OCI-LY7 (cell line): ENCODE results near the gene TNS3. TPM values are rescaled to one million over a fixed set of nuclear protein-coding genes. Genes with fewer than 3 reads are reported as not detected.

Experiments used
- BruUV-seq: library from RNA; stranded (reverse); fragments of 400-500 nt; replicated peaks from 2 replicates; lab custom pipeline; 2021; lab: Mats Ljungman, UMichigan
- CTCF ChIA-PET: fragments of 300-600 bp; sonication (Branson Sonifier 250); formaldehyde crosslinking; loops from one replicate; lab custom pipeline; 2022; ENCODE audit warnings: antibody characterized with exemption; ENCODE audit not compliant: unreplicated experiment; lab: Charles Lee
- POLR2A ChIA-PET: fragments of 300-600 bp; sonication (Branson Sonifier 250); formaldehyde crosslinking; loops from one replicate; lab custom pipeline; 2022; ENCODE audit warnings: antibody characterized with exemption; lab: Charles Lee
- DNase-seq: peaks from one replicate; pipeline ENCODE4 v3.0.0-alpha.2; 2015; ENCODE audit warnings: low spot score
- H2AFZ ChIP-seq: fragments of 200-600 bp; sonication (generic), shearing (Covaris generic); 2 replicates; pipeline ENCODE4 v1.6.1; 2014; ENCODE audit warnings: mild to moderate bottlenecking, antibody characterized with exemption, low read length, moderate library complexity
- H3K27ac ChIP-seq: fragments of 200-600 bp; sonication (generic); 2 replicates; pipeline ENCODE4 v1.5.1; 2014; ENCODE audit warnings: mixed run types, low read depth, mild to moderate bottlenecking, moderate library complexity, low read length, inconsistent platforms; ENCODE audit not compliant: poor library complexity, severe bottlenecking
- H3K36me3 ChIP-seq: fragments of 200-600 bp; sonication (generic); 2 replicates; pipeline ENCODE4 v1.6.1; 2014; ENCODE audit warnings: mild to moderate bottlenecking, antibody characterized with exemption, low read length, moderate library complexity, mixed read lengths; ENCODE audit not compliant: insufficient read depth
- H3K4me1 ChIP-seq: fragments of 200-600 bp; sonication (generic); 2 replicates; pipeline ENCODE4 v1.5.1; 2014; ENCODE audit warnings: mild to moderate bottlenecking, low read length; ENCODE audit not compliant: insufficient read depth, poor library complexity, severe bottlenecking
- H3K4me2 ChIP-seq: fragments of 200-600 bp; sonication (generic); 2 replicates; pipeline ENCODE4 v1.6.1; 2014; ENCODE audit warnings: mild to moderate bottlenecking, low read length
- H3K4me3 ChIP-seq: fragments of 200-600 bp; sonication (generic); 2 replicates; pipeline ENCODE4 v1.5.1; 2014; ENCODE audit warnings: mild to moderate bottlenecking, low read depth, low read length; ENCODE audit not compliant: poor library complexity, severe bottlenecking
- H3K79me2 ChIP-seq: fragments of 200-600 bp; sonication (generic); 2 replicates; pipeline ENCODE4 v1.6.1; 2016; ENCODE audit warnings: low read depth, mild to moderate bottlenecking, low read length, moderate library complexity, mixed read lengths; ENCODE audit not compliant: insufficient read depth
- H3K9me2 ChIP-seq: fragments of 200-600 bp; sonication (generic); 2 replicates; pipeline ENCODE4 v1.6.1; 2016; ENCODE audit warnings: mild to moderate bottlenecking, low read length, mixed read lengths; ENCODE audit not compliant: insufficient read depth
- H3K9me3 ChIP-seq: fragments of 200-600 bp; sonication (generic); 2 replicates; pipeline ENCODE4 v1.6.1; 2014; ENCODE audit warnings: mild to moderate bottlenecking, mixed run types, low read length, mixed read lengths
- H4K20me1 ChIP-seq: fragments of 200-600 bp; sonication (generic); 2 replicates; pipeline ENCODE4 v1.6.1; 2014; ENCODE audit warnings: mild to moderate bottlenecking, antibody characterized with exemption, low read length, moderate library complexity, mixed read lengths; ENCODE audit not compliant: insufficient read depth
- EZH2phosphoT487 ChIP-seq: fragments of 200-600 bp; sonication (generic); IDR thresholded peaks from 2 replicates; pipeline ENCODE4 v1.6.1; 2018; ENCODE audit warnings: low read depth, borderline replicate concordance, mild to moderate bottlenecking, mixed run types, antibody characterized with exemption, low read length, moderate library complexity, mixed read lengths
- intact Hi-C: fragments of 100-400 bp; cut with micrococcal nuclease; formaldehyde crosslinking; loops from one replicate; pipeline ENCODE4 v1.10.0; 2022; ENCODE audit not compliant: unreplicated experiment
- total RNA-seq, 2 experiments: library from RNA; depleted of rRNA in 1 of 2; stranded (reverse); fragments of >200 nt in 1 of 2; shearing (Covaris generic) in 1 of 2; gene quantifications; 2 replicates each; pipeline ENCODE4 v1.2.3, GENCODE V29; 2014 to 2022
- TF ChIP-seq, protein P1 (sequence below): fragments of 200-600 bp; sonication (generic); conservative IDR thresholded peaks from 2 replicates; pipeline ENCODE4 v1.5.1; 2014; ENCODE audit warnings: mild to moderate bottlenecking, antibody characterized with exemption, low read length, moderate library complexity, mixed read lengths

Gene TNS3
- total RNA-seq, 2 experiments from 2014 or later, result 9.5 to 42.1 TPM

DNA sequence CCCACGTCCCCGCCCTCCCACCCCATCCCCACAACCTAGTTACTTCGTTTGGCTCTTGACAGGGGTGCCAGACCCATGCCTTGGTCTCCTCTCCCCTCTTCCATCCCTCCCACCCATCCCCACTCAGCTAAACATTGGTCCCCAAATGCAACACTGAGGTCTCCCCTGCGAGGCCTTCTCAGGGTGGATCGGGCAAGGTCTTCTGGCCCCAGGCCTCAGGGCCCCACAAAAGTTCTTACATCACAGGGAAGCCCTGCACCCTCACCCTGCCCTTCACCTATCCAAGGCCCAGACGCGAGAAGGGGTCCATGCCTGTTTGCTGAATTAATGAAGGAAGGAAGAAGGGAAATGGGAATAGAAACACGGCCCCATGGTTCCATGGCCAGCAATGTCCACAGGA is 32.0 kb downstream of the TNS3 start:
- Histone ChIP-seq H3K79me2 (no peaks in the 10 kb centered on the region), H4K20me1 (no peaks in the 10 kb centered on the region), H3K27ac (no peak overlapping the region), H3K36me3 (no peaks in the 10 kb centered on the region), H3K4me1 (peaks cover 10% of the 10 kb centered on the region), H3K9me2 (no peaks in the 10 kb centered on the region), H3K4me3 (no peak overlapping the region), H2AFZ (no peak overlapping the region), H3K4me2 (no peak overlapping the region), H3K9me3 (no peaks in the 10 kb centered on the region)
- no peak for DNase-seq
- intact Hi-C loops, result no loop called here
- ChIA-PET POLR2A (no interaction called here), CTCF (no interaction called here)
- TF ChIP-seq, protein P1, sequence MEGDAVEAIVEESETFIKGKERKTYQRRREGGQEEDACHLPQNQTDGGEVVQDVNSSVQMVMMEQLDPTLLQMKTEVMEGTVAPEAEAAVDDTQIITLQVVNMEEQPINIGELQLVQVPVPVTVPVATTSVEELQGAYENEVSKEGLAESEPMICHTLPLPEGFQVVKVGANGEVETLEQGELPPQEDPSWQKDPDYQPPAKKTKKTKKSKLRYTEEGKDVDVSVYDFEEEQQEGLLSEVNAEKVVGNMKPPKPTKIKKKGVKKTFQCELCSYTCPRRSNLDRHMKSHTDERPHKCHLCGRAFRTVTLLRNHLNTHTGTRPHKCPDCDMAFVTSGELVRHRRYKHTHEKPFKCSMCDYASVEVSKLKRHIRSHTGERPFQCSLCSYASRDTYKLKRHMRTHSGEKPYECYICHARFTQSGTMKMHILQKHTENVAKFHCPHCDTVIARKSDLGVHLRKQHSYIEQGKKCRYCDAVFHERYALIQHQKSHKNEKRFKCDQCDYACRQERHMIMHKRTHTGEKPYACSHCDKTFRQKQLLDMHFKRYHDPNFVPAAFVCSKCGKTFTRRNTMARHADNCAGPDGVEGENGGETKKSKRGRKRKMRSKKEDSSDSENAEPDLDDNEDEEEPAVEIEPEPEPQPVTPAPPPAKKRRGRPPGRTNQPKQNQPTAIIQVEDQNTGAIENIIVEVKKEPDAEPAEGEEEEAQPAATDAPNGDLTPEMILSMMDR, result no peak
- TF ChIP-seq EZH2phosphoT487, result no peak
- no TSS peak for BruUV-seq

DNA sequence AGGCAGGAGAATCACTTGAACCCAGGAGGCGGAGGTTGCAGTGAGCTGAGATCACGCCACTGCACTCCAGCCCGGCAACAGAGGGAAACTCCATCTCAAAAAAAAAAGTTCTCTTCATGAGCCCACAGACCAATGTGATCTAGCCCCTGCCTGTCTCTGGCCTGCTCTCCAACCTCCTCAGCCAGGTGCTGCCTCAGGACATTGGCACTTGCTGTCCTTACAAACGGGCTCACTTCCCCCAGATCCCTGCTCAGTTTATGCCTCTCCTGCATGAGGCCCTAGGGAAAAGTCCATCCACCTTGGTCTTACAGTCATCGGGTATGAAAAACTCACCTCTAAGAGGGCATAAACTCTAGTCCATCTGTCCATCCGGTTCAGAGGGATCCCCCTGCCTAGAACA is 32.5 kb downstream of the TNS3 start:
- no peak overlapping the region for H3K4me3 ChIP-seq
- no peak for DNase-seq
- BruUV-seq, result no TSS peak
- H3K9me3 ChIP-seq, result no peaks in the 10 kb centered on the region
- H2AFZ ChIP-seq, result no peak overlapping the region
- no peaks in the 10 kb centered on the region; the same call in 1 of the 2 replicates for H4K20me1 ChIP-seq
- ChIA-PET CTCF (no interaction called here), POLR2A (no interaction called here)
- no peak for TF ChIP-seq EZH2phosphoT487
- TF ChIP-seq, protein P1, result no peak
- H3K27ac ChIP-seq, result no peak overlapping the region
- no peaks in the 10 kb centered on the region for H3K79me2 ChIP-seq
- H3K9me2 ChIP-seq, result no peaks in the 10 kb centered on the region
- no peaks in the 10 kb centered on the region for H3K36me3 ChIP-seq
- intact Hi-C loops, result no loop called here
- H3K4me1 ChIP-seq, result peaks cover 11% of the 10 kb centered on the region
- no peak overlapping the region for H3K4me2 ChIP-seq

DNA sequence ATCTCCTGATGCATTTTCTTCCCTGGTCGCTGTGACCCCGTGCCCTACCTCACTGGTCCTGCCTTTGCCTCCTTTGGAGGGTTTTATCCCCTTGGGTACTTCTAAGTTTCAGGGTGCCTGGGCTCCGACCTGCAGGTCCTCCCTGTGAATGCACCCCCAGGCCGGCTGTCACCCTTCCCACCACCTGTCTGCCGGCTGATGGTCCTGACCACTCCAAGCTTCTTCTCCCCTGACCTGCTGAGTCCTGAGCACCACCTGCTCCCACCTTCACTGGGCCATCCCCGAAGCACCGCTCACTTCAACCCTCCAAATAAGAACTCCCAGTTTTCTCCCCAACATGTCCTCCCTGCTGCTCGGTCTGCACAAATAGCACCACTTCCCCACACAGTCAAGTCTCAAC is 33.4 kb downstream of the TNS3 start:
- no peaks in the 10 kb centered on the region for H3K79me2 ChIP-seq
- no peak for DNase-seq
- H3K27ac ChIP-seq, result no peak overlapping the region
- H2AFZ ChIP-seq, result no peak overlapping the region
- H3K9me2 ChIP-seq, result no peaks in the 10 kb centered on the region
- TF ChIP-seq EZH2phosphoT487, result no peak
- TF ChIP-seq, protein P1, result no peak
- no peaks in the 10 kb centered on the region for H3K9me3 ChIP-seq
- no peaks in the 10 kb centered on the region; the same call in 1 of the 2 replicates for H4K20me1 ChIP-seq
- POLR2A ChIA-PET, result no interaction called here
- H3K36me3 ChIP-seq, result no peaks in the 10 kb centered on the region
- intact Hi-C loops, result no loop called here
- BruUV-seq, result no TSS peak
- no peak overlapping the region for H3K4me2 ChIP-seq
- no peak overlapping the region for H3K4me3 ChIP-seq
- peaks cover 19% of the 10 kb centered on the region for H3K4me1 ChIP-seq
- CTCF ChIA-PET, result no interaction called here
